ENCODE measurements around the gene KLHL9.
"Not testable (repeated sequence)": the region's sequence is repeated elsewhere in the genome, so short reads cannot be mapped to it uniquely, and the experiment has no call there.

KLHL9 gene, protein sequence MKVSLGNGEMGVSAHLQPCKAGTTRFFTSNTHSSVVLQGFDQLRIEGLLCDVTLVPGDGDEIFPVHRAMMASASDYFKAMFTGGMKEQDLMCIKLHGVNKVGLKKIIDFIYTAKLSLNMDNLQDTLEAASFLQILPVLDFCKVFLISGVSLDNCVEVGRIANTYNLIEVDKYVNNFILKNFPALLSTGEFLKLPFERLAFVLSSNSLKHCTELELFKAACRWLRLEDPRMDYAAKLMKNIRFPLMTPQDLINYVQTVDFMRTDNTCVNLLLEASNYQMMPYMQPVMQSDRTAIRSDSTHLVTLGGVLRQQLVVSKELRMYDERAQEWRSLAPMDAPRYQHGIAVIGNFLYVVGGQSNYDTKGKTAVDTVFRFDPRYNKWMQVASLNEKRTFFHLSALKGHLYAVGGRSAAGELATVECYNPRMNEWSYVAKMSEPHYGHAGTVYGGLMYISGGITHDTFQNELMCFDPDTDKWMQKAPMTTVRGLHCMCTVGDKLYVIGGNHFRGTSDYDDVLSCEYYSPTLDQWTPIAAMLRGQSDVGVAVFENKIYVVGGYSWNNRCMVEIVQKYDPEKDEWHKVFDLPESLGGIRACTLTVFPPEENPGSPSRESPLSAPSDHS

GRCh38 chr9:21334701-21335632 is at the start of gene KLHL9:
Gene KLHL9, minus strand, starts transcription at chr9:21335404. Its CDS starts 545 bp downstream, at chr9:21334859.
- peak; percentile 89 to 91 for DNase-seq

DNA sequence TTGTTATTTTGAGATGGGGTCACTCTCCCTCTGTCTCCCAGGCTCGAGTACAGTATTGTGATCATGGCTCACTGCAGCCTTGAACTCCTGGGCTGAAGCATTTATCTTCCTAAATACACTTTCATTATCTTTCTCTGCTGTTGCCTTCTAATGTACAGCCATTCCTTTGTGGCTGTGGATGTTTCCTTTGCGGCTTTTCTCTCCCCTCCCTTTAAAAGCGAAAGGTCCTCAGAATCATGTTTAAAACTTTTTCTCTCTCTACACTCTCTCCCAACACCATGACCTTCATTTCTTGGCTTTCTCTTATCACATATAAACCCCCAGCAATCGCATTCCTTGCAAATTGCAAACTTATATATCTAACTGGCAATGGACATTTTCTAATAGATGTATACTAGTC is 48.4 kb upstream of the KLHL9 start:
- DNase-seq = no peak

DNA sequence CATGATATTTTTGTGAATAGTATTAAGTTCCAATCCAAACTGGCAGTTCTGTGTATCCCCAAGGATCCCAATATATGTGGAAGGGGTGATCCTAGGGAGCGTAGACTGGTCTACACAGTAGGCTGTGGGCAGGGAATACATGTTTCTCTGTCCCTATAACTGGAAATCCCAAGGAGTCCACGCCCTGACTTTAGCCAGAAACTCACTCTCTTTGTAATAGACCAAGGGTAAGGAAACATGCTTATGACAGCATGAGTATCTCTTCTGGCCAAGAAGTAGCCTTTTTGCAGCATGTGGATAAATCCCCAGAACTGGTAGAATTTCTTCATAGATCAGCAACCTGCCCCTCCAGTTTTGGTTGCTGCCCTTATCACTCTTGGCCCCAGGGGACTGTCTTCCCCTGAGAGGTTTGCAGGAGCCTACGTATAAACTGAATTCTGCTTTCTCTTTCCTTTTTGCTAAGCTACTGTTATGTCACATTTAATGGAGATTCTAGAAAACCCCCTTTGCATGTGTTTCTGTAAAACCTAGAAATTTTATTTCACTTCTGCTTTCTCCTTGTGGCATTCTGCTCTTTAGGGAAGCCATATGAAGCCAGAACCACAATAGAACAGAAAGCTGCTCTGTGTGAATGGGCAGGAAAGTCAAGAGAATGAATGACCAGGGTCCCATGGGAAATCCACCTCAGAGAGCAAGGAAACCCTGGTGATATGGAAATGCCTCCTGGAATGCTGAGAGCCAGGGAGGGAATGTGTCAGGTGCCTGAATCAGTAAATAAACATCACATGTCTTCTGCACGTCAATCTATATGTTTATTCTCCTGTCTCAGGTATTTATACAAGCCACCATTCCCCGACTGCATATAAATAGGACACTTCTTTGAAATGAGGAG is 46.5 kb upstream of the KLHL9 start:
- DNase-seq = no peak

GRCh38 chr9:21371467-21371866 is 36.3 kb upstream of the KLHL9 start:
- not testable (repeated sequence) for DNase-seq

DNA sequence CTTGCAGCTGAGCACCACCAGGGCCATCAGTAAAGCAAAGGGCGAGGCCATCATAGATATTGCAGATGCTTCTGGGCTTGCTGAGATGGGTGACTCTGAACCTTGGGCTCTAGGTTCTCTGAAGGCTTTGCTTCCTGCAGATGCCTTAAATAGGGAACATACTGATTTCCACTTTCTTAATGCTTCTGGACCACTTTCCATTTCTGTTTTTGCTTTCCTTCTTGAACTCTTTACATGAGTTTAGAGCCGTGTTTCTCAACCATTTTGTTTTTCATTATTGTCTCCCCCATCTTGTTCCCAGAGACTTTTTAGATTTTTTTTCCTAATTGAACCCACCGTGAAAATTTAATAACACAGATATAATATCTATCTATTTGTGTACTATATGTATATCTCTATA is 32.8 kb upstream of the KLHL9 start, which contains the start of gene IFNA13:
Gene IFNA13 (minus strand): TSS at position 101 of the 400 bp plus-strand sequence. CDS start 47 bp downstream, at position 54.
- no peak for DNase-seq

DNA sequence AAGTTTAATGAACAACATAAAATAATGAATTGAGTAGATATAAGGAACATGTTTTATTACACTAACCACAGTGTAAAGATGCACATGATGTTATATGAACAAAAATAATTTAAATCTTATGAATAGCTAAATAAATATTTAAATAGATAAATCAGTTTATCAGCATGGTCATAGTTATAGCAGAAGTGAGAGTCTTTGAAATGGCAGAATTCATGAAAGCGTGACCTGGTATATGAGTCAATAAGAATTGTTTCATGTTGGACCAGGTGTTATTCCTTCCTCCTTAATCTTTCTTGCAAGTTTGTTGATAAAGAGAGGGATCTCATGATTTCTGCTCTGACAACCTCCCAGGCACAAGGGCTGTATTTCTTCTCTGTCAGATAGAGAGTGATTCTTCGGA is 32.0 kb upstream of the KLHL9 start:
- not testable (repeated sequence) for DNase-seq

- DNase-seq = no peak
These were observed 27.1 kb upstream of the KLHL9 start for GRCh38 chr9:21362287-21362686.

DNA sequence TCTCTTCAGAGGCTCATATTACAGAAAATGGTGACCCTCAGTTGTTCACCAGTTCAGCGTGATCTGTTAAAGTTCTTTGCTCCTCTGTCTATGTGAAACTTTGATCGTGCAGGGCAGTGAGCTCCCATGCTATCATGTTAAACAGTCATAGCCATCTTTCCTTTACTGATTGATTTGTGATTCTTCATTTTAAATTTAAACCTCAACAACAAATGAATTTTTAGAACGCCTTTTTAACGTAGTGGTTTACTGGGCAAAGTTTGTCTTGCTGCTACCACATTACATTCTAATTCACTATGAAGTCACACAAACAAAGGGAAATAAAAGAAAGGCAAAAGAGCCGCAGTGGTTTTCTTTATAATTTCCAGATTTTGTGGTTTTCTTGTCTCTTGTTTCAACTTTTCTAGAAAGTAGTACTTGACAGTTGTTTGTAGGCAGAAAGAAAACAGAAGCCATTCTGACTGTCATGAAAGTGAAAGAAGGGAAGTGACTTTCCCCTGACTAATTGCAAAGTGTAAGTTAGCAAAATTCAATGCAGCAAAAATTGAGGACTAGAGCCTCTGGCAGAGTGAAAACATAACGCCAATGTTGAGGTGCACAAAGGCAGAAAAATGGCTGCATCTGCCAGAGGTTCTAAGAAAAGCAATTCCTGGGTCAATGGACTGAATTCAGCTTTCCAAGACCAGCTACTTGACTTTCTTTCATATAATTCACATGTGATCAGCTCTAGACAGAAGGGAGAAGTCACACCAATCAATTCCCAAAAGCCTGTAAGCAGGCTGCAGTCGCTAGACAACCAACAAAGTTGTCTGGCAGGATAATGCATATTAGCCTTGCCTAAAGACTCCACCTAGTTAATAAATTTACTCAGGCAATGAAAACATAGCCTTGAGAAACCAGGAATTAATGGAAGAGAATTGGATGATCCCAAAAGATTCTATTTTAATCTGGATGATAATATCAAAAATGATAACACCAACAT is 22.6 kb upstream of the KLHL9 start:
- peak in 1 of 2 experiments; percentile 29 for DNase-seq

DNA sequence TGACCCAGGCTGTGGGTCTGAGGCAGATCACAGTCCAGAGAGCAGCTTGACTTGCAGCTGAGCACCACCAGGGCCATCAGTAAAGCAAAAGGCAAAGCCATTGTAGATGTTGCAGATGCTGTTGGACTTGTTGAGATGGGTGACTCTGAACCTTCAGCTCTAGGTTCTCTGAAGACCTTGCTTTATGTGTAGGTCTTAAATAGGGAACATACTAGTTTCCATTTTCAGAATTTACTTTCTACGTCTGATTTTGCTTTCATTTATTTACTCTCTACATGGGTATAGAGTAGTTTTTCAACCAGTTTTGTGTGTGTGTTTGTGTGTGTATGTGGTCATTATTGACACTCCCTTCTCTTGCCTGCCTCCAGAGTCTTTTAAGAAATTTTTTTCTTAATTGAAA is 15.6 kb upstream of the KLHL9 start, which contains the start of gene IFNA6:
Gene IFNA6 (minus strand): TSS at position 101 of the 400 bp plus-strand sequence. CDS start 0 bp downstream, at position 101.
- DNase-seq = no peak

GRCh38 chr9:21348430-21348970 is 13.3 kb upstream of the KLHL9 start:
- DNase-seq = no peak

GRCh38 chr9:21340735-21341134 is 5.5 kb upstream of the KLHL9 start:
- no peak for DNase-seq

DNA sequence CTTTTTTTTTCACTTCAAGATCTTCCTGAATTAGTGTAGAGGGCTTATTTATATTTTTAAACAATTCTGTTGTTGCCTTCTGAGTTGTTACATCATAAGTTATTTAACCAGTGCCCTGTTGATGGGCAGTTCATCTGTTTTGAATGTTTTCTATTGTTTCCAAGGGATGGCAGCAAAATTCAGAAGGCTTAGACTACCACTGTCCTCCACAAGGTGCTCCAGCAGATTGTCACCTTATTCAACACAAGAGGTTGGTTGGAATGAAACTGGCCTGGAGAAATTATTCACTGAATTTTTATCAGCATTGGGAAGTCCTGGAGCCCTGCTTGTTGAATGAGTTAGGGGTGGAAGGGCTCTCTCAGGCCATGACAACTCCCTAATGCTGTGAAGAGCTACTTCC is 1.3 kb upstream of the KLHL9 start:
- DNase-seq = no peak

GRCh38 chr9:21333226-21333625 is 2.0 kb downstream of the KLHL9 start:
- no peak for DNase-seq

DNA sequence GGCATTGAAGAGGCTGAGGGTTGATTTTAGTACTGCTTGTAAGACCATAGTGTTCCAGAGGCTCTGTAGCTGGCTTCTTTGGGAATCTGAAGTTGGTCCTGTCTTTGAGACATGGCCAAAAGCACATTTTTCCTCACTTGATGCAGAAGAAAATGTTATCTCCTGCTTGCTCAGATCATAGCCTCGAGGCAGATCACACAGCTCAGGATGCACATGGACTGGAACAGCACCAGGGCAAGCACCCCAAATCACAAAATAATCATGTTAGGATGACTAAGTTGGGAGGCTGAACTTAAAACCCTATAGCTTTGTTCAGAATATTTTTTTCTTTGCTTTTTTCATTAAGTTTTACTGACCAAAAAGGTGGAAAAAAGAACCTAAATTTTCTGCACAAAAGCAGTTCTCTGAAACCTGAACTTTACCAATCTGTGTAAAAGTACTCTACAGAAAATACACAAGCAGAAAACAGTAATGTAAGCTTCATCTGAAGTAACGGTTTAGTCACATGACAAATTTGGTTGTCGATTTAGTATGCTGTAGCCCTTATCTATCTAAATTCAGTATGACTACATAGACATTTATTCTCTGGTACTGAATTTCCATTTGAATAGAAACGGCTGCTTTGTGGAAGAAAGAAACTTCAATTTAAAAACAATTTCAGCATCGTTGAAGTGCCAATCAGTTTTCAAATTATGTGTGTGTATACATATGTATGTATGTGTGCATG is 3.4 kb downstream of the KLHL9 start:
- DNase-seq = no peak

GRCh38 chr9:21326526-21327139 is 8.6 kb downstream of the KLHL9 start:
- no peak for DNase-seq

DNA sequence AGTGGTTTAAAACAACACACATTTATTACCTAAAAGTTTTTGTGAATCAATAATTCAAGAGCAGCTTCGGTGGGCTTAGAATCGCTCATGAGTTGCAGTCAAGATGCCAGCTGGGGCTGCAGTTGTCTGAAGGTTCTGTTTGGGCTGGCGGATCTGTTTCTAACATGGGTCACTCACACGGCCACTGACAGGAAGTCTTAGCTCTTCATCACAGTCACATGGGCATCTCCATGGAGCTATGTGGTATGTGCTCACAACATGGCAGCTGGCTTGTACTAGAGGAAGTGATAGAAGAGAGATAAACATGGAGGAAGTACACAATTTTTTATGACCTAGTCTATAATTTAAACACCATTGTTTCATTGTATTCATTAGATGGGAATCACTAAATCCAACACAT is 11.2 kb downstream of the KLHL9 start:
- DNase-seq = no peak

DNA sequence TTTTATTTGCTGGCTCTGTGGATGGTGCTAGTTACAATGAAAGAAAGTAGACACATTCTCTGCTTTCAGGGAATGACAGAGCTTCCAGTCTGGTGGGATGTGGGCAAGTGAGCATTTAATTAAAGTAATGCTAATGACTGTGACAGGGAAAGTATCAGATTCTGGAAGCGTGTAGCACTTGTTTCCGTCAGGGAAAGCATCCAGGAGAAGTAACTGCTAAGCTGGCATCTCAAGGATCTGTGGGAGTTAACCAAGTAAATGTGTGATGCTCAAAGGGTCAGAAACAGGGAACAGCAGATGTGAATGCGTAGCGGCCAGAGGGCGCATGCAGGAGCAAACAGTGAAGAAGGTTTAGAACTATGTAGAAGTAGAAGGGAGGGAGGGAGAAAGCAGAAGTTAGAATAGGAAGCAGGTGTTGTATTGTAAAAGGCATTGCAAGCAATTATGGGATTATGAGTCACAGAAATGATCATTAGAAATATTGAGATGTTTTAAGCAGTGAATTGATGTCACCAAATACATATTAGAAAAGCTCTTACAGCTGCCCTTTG is 12.2 kb downstream of the KLHL9 start:
- no peak for DNase-seq

DNA sequence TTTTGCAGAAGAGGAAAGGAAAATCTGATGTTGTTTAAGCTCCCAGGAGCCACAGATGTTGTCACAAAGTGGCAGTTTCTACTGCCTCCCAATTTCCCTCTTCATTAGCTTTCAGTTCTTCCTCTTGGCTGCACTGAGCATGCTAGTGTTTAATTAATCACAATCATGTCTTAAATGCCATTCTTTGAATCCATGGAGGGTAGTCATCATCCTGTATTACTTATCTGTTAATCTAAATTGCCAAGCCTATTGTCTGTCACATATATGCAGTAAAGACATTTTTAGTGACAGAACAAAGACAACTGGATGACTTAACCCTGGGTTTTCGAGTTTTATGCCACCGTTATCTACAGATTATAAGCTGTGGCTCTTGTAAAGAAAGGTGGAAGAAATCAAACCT is 14.7 kb downstream of the KLHL9 start:
- no peak for DNase-seq
